Activated B cell treated with CpG ODN at 0.5 μM for 24 hours (primary cell): ENCODE measurements around the gene BCAT1. TPM values are rescaled to one million over a fixed set of nuclear protein-coding genes. Genes with fewer than 3 reads are reported as not detected.
A peak's percentile ranks its signal among the peaks of the same experiment; 100 is the strongest.
"Not testable (repeated sequence)": the region's sequence is repeated elsewhere in the genome, so short reads cannot be mapped to it uniquely, and the experiment has no call there.

Source experiments
- ATAC-seq: fragments of 200-7000 bp; cut with Tn5 transposase; one replicate; pipeline ENCODE4 v1.10.0; 2021; ENCODE audit warnings: low read depth, mild to moderate bottlenecking, moderate library complexity
- CTCF ChIA-PET: fragments of 350-600 bp; sonication (Branson Sonifier 250); formaldehyde crosslinking; loops from one replicate; lab custom pipeline; 2021; ENCODE audit warnings: antibody characterized with exemption; lab: Charles Lee
- POLR2A ChIA-PET: fragments of 350-600 bp; sonication (Branson Sonifier 250); formaldehyde crosslinking; loops from one replicate; lab custom pipeline; 2021; ENCODE audit warnings: antibody characterized with exemption; lab: Charles Lee
- DNase-seq: peaks from one replicate; pipeline ENCODE4 v3.0.0; 2022
- H3K27ac Mint-ChIP-seq: one replicate; pipeline ENCODE4 v1.8.0; 2020; ENCODE audit warnings: mixed read lengths
- H3K27me3 Mint-ChIP-seq: one replicate; pipeline ENCODE4 v1.8.0; 2021; ENCODE audit warnings: mixed read lengths
- H3K36me3 Mint-ChIP-seq: one replicate; pipeline ENCODE4 v1.8.0; 2021; ENCODE audit warnings: low read depth, mixed read lengths
- H3K4me1 Mint-ChIP-seq: one replicate; pipeline ENCODE4 v1.8.0; 2021; ENCODE audit warnings: mixed read lengths
- H3K4me3 Mint-ChIP-seq: one replicate; pipeline ENCODE4 v1.8.0; 2020; ENCODE audit warnings: mild to moderate bottlenecking, mixed read lengths
- H3K9me3 Mint-ChIP-seq: one replicate; pipeline ENCODE4 v1.8.0; 2020; ENCODE audit warnings: mixed read lengths
- CTCF ChIP-seq: fragments of 200-600 bp; IDR thresholded peaks from one replicate; pipeline ENCODE4 v1.8.0; 2022; ENCODE audit warnings: antibody characterized with exemption, mild to moderate bottlenecking
- intact Hi-C: fragments of 100-400 bp; cut with micrococcal nuclease; formaldehyde crosslinking; loops from one replicate; pipeline ENCODE4 v1.15.1; 2024
- total RNA-seq: library from RNA; stranded (reverse); gene quantifications from 2 replicates; pipeline ENCODE4 v1.2.3, GENCODE V29; 2022

Gene BCAT1
- total RNA-seq, 1 donor from 2014 or later = 69.6 TPM

DNA sequence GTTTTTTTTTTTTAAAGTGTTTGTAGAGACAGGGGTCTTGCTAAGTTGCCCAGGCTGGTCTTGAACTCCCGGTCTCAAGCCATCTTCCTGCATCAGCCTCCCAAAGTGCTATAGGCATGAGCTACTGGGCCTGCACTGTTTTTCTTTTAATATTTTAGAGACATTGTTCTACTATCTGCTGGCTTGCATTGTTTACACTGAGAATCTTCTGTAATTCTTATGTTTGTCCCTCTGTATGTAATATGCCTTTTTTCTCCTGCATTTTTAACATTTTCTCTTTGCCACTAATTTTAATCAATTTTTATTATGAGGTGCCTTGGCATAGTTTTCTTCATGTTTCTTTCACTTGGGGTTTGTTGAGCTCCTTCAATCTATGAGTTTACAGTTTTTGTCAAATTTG lies 15.4 kb upstream of the BCAT1 start:
- Mint-ChIP-seq H3K4me3 (no peak overlapping the region), H3K4me1 (peaks cover 7% of the 10 kb centered on the region), H3K27ac (no peak overlapping the region), H3K36me3 (peaks cover 7% of the 10 kb centered on the region), H3K9me3 (peaks cover 7% of the 10 kb centered on the region), H3K27me3 (no peaks in the 10 kb centered on the region)
- DNase-seq (no peak), ATAC-seq (no peak)
- CTCF ChIA-PET = no interaction called here
- no peak for TF ChIP-seq CTCF
- intact Hi-C loops = no loop called here
- POLR2A ChIA-PET = interaction anchor here (0.5 kb wide), 1 partner anchor 150 kb away, joined by 4 read pairs; no protein-coding TSS in a partner anchor

GRCh38 chr12:24960222-24960855 lies 11.4 kb upstream of the BCAT1 start:
- Mint-ChIP-seq H3K27me3 (no peaks in the 10 kb centered on the region), H3K4me3 (no peak overlapping the region), H3K36me3 (peaks cover 7% of the 10 kb centered on the region), H3K27ac (no peak overlapping the region), H3K4me1 (peaks cover 14% of the 10 kb centered on the region), H3K9me3 (peaks cover 7% of the 10 kb centered on the region)
- intact Hi-C loops = loop anchor here (1.0 to 2.0 kb wide), 4 partner anchors 30 to 427 kb away; no protein-coding TSS in a partner anchor
- POLR2A ChIA-PET = no interaction called here
- ATAC-seq (peak; percentile 79), DNase-seq (no peak)
- CTCF ChIA-PET = interaction anchor here (0.7 to 1.2 kb wide), 5 partner anchors 31 to 427 kb away, joined by 3 read pairs; no protein-coding TSS in a partner anchor
- no peak for TF ChIP-seq CTCF

DNA sequence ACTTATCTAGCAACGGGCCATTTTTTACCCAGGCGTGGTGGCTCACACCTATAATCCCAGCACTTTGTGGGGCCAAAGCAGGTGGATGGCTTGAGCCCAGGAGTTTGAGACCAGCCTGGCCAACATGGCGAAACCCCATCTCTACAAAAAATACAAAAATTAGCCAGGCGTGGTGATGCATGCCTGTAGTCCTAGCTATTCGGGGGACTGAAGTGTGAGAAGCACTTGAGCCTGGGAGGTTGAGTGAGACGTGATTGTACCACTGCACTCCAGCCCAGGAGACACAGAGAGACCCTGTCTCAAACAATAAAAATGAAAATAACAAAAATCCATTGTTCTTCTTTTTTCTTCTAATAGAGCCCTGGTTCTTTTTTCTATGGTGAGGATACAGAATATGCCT lies 7.5 kb upstream of the BCAT1 start:
- ChIA-PET CTCF (interaction anchor here (1.2 kb wide), 1 partner anchor 199 kb away, joined by 4 read pairs; no protein-coding TSS in a partner anchor), POLR2A (interaction anchor here (0.6 kb wide), 1 partner anchor 9 kb away, joined by 5 read pairs; no protein-coding TSS in a partner anchor)
- H3K27ac Mint-ChIP-seq, H3K4me3 Mint-ChIP-seq, DNase-seq, H3K27me3 Mint-ChIP-seq, H3K36me3 Mint-ChIP-seq, H3K9me3 Mint-ChIP-seq, ATAC-seq, intact Hi-C loops: not testable (repeated sequence)
- H3K4me1 Mint-ChIP-seq = peaks cover 49% of the 10 kb centered on the region

DNA sequence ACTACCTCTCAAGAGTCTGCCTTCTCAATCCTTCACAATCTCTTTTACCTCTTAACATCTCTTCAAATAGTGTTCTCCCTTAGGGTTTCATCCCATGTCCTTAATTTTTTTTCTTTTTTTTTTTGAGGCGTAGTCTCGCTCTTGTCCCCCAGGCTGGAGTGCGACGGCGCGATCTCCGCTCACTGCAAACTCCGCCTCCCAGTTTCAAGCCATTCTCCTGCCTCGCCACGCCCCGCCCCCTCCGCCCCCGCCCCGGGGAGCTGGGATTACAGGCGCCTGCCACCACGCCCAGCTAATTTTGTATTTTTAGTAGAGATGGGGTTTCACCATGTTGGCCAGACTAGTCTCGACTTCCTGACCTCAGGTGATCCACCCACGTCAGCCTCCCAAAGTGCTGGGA lies 7.0 kb upstream of the BCAT1 start:
- Mint-ChIP-seq H3K9me3 (no peaks in the 10 kb centered on the region), H3K4me3 (no peak overlapping the region), H3K27me3 (no peaks in the 10 kb centered on the region), H3K36me3 (no peaks in the 10 kb centered on the region), H3K27ac (peak overlapping the region; percentile 76), H3K4me1 (peaks cover 50% of the 10 kb centered on the region)
- ATAC-seq = no peak
- ChIA-PET CTCF (no interaction called here), POLR2A (interaction anchor here (0.6 to 0.7 kb wide), 2 partner anchors 9 to 1229 kb away, joined by 3 to 5 read pairs; no protein-coding TSS in a partner anchor)
- DNase-seq = no peak
- no peak for TF ChIP-seq CTCF
- intact Hi-C loops = no loop called here

GRCh38 chr12:24955389-24955788 lies 6.5 kb upstream of the BCAT1 start:
- POLR2A ChIA-PET = interaction anchor here (0.7 kb wide), 1 partner anchor 1230 kb away, joined by 3 read pairs; no protein-coding TSS in a partner anchor
- Mint-ChIP-seq H3K4me3 (peak overlapping the region; percentile 1), H3K36me3 (no peaks in the 10 kb centered on the region), H3K27me3 (no peaks in the 10 kb centered on the region), H3K9me3 (no peaks in the 10 kb centered on the region), H3K4me1 (peaks cover 54% of the 10 kb centered on the region), H3K27ac (peak overlapping the region; percentile 76)
- DNase-seq (no peak), ATAC-seq (peak; percentile 26)
- intact Hi-C loops = no loop called here
- CTCF ChIA-PET = interaction anchor here (0.7 kb wide), 1 partner anchor 153 kb away, joined by 3 read pairs; no protein-coding TSS in a partner anchor
- TF ChIP-seq CTCF = no peak
